ENCODE data around the gene GRM2.
A peak's percentile ranks its signal among the peaks of the same experiment; 100 is the strongest.

Gene GRM2

DNA sequence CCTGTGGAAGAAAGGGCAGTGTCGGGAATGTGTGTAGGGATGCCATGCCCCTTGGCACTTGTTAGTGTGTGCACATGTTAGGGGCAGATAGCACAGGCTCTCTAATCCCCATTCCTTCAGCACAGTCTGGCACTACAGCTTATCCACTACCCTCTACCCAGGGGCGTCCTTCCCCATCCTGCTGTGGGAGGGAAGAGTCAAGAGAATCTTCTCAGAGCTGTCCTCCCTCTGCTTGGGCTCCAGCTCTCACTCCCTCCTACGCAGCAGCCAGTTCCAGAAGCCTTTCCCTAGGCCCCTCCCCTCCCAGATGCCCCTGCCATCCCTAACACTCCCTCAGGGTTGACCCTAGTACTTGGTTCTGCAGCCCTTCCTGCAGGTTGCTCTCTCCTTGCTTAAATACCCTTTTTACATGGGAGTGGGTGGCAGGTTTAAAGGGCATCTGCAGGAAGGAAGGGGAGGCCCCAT, 815 bp upstream of the GRM2 start:
- no peak for DNase-seq

- no peak for DNase-seq
These were observed 1.5 kb downstream of the GRM2 start for GRCh38 chr3:51708216-51708845.

GRCh38 chr3:51709004-51709420, 2.1 kb downstream of the GRM2 start:
- DNase-seq: no peak

DNA sequence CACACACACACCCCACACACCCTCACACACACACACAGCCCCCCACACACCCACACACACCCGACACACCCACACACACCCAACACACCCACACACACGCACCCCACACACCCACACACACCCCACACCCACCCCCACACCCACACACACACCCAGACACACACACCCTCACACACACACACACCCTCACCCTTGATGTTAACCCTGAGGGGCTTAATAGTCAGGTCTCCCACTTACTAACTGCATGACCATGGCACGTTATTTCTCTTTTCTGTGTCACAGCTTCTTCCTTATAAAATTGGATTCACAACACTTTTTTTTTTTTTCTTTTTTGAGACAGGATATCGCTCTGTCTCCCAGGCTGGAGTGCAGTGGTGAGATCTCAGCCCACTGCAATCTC, 2.8 kb downstream of the GRM2 start:
- no peak for DNase-seq

GRCh38 chr3:51710631-51711351, 3.9 kb downstream of the GRM2 start:
- DNase-seq: no peak

DNA sequence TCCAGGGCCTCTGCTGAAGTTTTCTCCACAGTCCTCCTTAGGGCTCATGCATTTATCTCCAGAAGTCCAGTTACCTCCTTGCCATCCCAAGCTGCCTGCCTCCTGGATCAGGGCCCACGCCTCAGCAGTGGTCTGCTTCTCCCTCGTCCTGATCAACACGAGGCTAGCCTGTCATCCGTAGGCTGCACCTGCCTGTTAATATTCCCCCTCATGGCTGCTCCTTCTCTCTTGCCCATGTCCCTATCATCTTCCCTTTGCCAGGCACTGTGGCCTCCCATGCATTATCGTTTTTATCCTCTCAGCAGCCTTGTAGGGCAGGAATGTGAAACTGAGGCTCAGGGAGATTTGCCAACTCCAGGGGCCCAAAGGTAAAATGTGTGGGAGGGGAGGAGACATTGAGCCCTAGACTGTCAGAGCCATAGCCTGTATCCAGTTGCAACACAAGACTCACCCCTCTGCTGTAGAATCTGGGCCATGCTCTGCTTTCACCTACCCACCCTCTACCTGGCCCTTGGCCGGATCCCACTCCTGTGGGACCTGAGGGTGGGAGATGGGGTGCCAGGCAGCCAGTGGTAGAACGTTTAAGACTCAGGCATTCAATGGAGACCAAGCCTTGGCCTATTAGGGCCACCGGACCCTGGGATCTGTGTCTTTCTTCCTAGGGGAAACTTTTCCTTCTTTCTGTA, 4.6 kb downstream of the GRM2 start:
- DNase-seq: no peak

DNA sequence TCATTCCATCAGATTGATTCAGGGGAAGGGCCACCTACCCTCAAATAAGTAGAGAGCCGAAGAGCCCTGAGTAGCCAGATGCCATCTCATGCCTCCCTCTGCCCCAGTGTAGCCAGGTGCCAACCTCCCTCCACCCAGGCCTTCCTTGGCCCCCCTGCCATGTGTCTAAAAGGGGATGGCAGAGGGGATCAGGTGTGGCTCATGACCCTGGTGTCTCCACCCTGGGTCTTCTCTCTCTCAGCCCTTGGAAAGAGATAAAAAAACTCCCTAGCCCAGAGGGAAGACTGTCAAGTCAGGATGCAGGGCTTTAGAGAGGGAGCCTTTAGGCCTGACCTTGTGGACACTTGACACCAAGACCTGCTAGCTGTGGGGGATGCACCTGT, 5.2 kb downstream of the GRM2 start:
- DNase-seq: no peak

GRCh38 chr3:51712511-51712931, 5.7 kb downstream of the GRM2 start:
- DNase-seq: no peak

DNA sequence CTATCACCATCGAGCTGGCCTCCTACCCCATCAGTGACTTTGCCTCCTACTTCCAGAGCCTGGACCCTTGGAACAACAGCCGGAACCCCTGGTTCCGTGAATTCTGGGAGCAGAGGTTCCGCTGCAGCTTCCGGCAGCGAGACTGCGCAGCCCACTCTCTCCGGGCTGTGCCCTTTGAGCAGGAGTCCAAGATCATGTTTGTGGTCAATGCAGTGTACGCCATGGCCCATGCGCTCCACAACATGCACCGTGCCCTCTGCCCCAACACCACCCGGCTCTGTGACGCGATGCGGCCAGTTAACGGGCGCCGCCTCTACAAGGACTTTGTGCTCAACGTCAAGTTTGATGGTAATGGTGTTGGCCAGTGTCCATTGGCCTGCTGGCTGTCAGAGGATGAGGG, 6.1 kb downstream of the GRM2 start:
- DNase-seq: no peak

- no peak for DNase-seq
These were observed 8.5 kb downstream of the GRM2 start for GRCh38 chr3:51715231-51715976.

GRCh38 chr3:51715977-51716294, 9.1 kb downstream of the GRM2 start:
- DNase-seq: no peak

- DNase-seq: no peak
These were observed 9.9 kb downstream of the GRM2 start for GRCh38 chr3:51716805-51717204.

DNA sequence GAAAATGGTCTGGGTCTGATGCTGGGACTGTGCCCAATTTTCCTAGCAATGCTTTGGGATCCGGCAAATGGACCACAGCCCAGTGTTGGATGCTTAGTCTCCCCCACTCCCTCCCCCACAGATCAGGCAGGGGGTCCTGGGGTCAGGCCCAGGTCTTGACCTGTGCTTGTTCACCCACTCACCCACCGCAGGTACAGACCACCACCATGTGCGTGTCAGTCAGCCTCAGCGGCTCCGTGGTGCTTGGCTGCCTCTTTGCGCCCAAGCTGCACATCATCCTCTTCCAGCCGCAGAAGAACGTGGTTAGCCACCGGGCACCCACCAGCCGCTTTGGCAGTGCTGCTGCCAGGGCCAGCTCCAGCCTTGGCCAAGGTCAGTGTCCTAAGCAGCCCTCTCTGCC, 10.6 kb downstream of the GRM2 start:
- no peak for DNase-seq

DNA sequence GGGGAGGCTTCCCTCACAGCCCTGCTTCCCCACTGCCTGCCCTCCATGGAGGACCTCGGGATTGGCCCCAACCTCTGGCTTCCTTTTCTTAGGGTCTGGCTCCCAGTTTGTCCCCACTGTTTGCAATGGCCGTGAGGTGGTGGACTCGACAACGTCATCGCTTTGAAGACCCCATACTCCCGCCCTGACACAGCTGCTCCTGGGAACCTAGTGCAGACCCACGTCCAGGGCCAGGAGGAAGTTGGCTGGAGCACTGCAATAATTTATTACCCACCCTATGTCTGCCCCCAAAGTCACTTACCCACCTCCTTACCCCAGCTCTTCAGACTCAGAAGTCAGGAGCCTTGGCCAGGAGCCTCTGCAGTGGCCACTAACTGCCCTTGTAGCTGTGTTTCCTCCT, 11.1 kb downstream of the GRM2 start:
- DNase-seq: no peak

- peak; percentile 42 for DNase-seq
These were observed 11.9 kb downstream of the GRM2 start for GRCh38 chr3:51718547-51719409.

- DNase-seq: no peak
These were observed 12.7 kb downstream of the GRM2 start for GRCh38 chr3:51719410-51720025.

DNA sequence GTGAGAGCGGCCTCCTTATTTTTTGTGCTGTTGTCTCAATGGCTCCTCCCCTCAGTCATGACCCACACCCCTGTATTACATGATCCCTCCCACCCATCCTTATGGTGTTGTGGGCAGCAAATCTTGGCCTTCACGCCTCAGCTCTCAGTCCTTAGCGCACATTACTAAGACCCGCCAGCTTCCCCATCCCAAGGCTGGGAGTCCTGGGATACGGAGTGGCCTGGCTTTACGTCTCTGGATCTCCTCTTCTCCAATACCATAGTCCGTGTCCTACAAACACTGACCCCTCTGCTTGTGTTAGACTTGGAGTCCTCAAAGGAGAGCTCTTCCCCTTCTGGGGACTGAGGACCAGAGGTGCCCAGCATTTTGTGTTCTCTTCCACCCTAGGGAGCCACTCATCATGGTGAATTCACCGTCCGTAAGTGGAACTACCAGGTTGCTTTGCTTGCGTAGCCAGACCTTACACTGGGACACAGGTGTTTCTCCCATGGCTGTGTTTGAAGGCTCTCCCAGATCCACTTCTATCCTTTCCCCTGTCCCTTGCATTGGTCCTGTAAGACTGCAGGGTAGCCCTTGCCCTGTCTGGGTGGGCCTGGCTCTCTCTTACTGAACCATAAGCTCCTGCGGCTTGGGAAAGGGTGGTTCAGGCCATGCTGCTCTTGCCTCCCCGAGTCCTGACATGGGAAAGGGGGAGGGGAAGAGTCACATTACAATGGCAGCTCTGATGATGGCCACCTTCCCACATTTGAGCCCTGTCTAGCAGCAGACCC, 13.6 kb downstream of the GRM2 start:
- no peak for DNase-seq

GRCh38 chr3:51721062-51721745, 14.3 kb downstream of the GRM2 start:
- DNase-seq: no peak

DNA sequence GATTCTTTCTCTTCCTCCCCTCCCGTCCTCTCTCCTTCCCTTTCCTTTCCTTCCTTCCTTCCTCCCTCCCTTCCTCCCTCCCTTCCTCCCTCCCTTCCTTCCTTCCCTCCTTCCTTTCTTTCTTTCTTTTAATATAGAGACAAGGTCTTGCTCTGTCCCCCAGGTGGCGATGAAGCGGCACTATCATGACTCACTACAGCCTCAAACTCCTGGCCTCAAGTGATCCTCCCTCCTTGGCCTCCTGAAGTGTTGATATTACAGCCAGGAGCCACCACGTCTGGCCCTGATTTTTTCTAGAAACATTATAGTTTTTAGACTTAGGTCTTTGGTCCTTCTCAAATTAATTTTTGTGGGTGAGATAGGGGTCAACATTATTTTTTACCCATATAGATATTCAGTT, 15.5 kb downstream of the GRM2 start:
- no peak for DNase-seq

DNA sequence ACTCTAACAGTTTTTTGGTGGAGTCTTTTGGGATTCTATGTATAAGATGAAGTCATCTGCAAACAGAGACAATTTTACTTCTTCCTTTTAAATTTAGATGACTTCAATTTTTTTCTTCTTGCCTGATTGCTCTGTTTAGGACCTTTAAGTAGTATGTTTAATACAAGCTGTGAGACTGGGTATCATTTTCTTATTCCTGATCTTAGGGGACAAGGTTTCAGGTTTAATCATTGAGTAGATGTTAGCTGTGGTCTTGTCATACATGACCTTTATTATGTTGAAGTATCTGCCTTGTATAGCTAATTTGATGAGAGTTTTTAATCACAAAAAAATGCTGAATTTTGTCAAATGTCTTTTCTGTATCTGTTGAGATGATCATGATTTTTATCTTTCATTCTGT, 20.6 kb downstream of the GRM2 start:
- DNase-seq: no peak
